ENCODE measurements around the gene MPP1. TPM values are rescaled to one million over a fixed set of nuclear protein-coding genes. Genes with fewer than 3 reads are reported as not detected.

MPP1 gene
- total and polyA plus RNA-seq, 9 donors, result 15.0 to 22.6 (median 20.4) TPM

DNA sequence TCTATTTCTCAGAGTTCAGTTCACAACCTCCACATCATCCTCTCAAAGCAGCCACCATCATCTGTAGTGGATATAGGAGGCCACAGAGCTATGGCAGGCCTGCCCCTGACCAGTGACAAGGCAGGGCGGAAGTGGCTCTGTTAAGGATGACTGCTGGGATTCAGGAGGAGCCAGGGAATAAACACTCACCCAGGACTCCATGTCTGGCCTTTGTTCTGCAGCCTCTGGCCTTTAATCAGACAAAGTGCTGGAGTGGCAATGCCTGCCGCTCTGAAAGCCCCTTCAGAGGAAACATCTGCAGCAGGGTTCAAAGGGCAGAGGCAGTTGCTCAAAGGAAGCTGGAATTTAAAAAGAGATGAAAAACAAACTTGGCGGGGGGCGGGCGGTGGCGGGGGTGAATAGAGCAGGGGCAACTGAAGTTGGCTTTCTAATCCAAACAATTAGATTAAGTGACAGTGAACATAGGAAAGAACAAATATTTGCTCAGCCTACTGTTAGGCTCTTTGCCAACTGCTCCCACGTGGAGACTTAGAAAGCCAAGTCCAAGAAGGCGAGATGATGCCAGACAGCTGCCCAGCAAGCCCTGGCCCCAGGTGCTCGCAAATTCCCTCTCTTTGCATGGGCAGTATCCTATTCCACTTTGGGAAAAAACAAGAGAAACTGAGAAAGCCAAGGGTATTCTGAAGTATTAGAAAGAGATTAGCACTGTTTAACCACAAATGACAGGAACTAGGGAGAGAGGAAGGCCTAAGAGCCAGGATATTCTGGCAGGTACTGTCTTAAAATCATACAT is 5.5 kb downstream of the MPP1 start:
- no peaks in the 10 kb centered on the region for H3K9me3 ChIP-seq (replicated peaks; ENCODE audit: control insufficient read depth, low read depth, low read length)
- 52% methylated on average over 9 of the region's 9 CpGs for WGBS (ENCODE audit: insufficient coverage)
- H3K4me3 ChIP-seq (ENCODE audit: low read length), result no peak overlapping the region
- DNase-seq, result no peak
- H3K27me3 ChIP-seq (ENCODE audit: control insufficient read depth, insufficient read depth, low read length), result no peaks in the 10 kb centered on the region
- no peaks in the 10 kb centered on the region for H3K36me3 ChIP-seq (ENCODE audit: control insufficient read depth, insufficient read depth, low read length)
- H3K27ac ChIP-seq (ENCODE audit: low read length), result peak overlapping the region; percentile 62
- peaks cover 10% of the 10 kb centered on the region for H3K4me1 ChIP-seq (ENCODE audit: control insufficient read depth, insufficient read depth, low read length)

DNA sequence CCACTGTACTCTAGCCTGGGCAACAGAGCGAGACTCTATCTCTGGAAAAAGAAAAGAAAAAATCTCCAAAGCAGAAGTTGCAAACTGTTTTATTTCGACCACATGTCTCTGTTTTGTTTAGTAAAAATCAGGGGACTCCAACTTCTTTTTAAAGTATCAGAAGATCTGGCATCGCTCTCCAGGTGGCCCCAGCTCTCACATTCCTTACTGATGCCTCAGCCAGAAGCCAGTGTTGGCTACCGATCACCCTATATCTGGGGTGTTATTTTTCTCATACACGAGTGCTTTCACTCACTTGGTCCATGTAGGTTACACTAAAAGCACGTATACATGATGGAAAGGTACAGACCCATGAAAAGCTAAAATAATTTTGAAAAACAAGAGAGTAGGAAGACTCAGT is 8.3 kb downstream of the MPP1 start:
- Histone ChIP-seq H3K27me3 (ENCODE audit: control insufficient read depth, insufficient read depth, low read length) (no peaks in the 10 kb centered on the region), H3K27ac (ENCODE audit: low read length) (no peak overlapping the region), H3K9me3 (replicated peaks; ENCODE audit: control insufficient read depth, low read depth, low read length) (no peaks in the 10 kb centered on the region), H3K4me3 (ENCODE audit: low read length) (no peak overlapping the region), H3K4me1 (ENCODE audit: control insufficient read depth, insufficient read depth, low read length) (peaks cover 6% of the 10 kb centered on the region), H3K36me3 (ENCODE audit: control insufficient read depth, insufficient read depth, low read length) (no peaks in the 10 kb centered on the region)
- WGBS (ENCODE audit: insufficient coverage), result no CpG with 5 or more reads among the region's 6 CpGs
- DNase-seq, result no peak

DNA sequence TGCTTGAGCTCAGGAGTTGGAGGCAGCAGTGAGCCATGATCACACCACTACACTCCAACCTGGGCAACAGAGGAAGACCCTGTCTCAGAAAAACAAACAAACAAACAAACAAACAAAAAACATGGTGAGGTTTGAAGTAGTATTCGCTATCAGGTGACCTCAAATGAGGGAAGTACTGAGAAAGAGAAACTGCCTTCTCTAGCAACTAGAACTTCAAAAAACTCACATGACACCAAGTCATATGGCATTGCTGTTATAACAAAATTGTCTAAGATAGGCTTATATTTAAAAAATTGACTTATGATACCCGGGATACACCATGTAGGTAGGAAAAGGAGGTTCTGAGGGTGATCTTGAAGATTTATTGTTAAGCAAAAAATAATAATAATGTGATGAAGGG is 10.3 kb downstream of the MPP1 start:
- Histone ChIP-seq H3K4me1 (ENCODE audit: control insufficient read depth, insufficient read depth, low read length) (peaks cover 6% of the 10 kb centered on the region), H3K36me3 (ENCODE audit: control insufficient read depth, insufficient read depth, low read length) (no peaks in the 10 kb centered on the region), H3K4me3 (ENCODE audit: low read length) (no peak overlapping the region), H3K27ac (ENCODE audit: low read length) (no peak overlapping the region), H3K27me3 (ENCODE audit: control insufficient read depth, insufficient read depth, low read length) (no peaks in the 10 kb centered on the region), H3K9me3 (replicated peaks; ENCODE audit: control insufficient read depth, low read depth, low read length) (no peaks in the 10 kb centered on the region)
- DNase-seq, result peak; percentile 36
- no CpG with 5 or more reads among the region's 2 CpGs for WGBS (ENCODE audit: insufficient coverage)

DNA sequence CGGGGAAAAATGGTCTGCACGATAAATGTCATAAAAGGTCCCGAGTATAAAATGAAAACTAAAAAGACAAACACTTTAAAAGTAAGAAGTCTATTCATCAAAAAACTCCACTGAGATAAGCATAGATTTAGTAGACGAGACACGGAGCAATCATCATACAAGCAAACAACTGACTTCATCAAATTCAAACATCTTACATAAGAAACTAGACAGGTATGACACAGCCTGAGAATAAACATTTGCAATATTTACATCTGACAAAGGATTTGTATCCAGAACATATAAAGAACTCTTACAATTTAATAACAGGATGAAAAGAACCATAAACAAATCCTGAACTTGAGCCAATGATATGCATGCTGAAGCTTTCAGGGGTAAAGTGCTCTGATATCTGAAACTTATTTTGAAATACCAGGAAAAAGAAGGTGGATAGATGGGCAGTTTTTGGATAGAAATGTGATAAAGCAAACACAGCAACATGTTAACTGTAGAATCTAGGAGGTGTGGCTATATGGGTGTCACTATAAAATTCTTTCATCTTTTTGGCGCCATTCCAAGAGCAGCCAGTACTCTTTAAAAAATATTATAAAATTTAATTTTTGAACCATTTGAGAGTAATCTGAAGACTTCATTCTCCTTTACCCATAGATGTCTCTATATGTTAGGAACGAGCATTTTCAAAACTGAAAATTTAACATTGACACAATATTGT is 12.0 kb downstream of the MPP1 start:
- H3K36me3 ChIP-seq (ENCODE audit: control insufficient read depth, insufficient read depth, low read length), result no peaks in the 10 kb centered on the region
- H3K4me1 ChIP-seq (ENCODE audit: control insufficient read depth, insufficient read depth, low read length), result no peaks in the 10 kb centered on the region
- no peak for DNase-seq
- H3K27me3 ChIP-seq (ENCODE audit: control insufficient read depth, insufficient read depth, low read length), result no peaks in the 10 kb centered on the region
- H3K4me3 ChIP-seq (ENCODE audit: low read length), result no peak overlapping the region
- 67% methylated on average over 1 of the region's 7 CpGs for WGBS (ENCODE audit: insufficient coverage)
- no peaks in the 10 kb centered on the region for H3K9me3 ChIP-seq (replicated peaks; ENCODE audit: control insufficient read depth, low read depth, low read length)
- H3K27ac ChIP-seq (ENCODE audit: low read length), result no peak overlapping the region

DNA sequence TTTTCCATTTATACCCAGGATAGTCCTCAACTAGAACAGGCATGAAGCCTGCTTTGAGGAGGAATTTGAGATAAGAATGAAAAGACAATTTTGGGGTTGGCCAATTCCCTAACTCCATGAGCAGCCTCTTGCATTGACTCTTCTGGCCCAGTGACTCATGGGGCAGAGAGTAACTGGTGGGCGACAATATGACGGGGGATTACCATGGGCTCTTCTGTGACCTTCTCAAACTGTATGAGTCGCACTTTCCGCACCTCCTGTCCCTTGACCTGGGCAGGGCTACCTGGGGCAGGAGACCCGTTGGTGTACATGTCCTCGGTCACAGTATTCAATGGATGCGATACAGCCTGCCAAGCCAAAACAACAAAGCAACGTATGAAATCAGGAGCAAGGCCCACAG is 13.3 kb downstream of the MPP1 start:
- 94% methylated on average over 5 of the region's 8 CpGs for WGBS (ENCODE audit: insufficient coverage)
- DNase-seq, result no peak

DNA sequence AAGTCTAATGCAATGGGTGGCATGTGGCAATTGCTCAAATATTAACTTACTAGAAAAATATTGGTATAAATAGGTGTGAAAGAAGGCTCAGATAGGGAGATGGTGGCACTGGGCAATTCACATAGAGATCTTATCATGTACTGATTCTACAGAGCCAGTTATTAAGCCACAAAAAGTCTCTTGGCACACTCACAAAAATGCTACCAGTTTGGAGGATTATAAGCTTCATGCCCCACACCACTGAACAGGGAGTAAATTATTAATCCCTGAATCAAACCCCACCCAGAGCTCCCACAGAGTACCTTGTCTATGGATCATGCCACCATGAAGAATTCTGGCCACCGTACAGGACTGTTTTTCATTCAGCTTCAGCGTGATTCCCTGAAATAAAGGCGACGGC is 13.8 kb downstream of the MPP1 start:
- WGBS (ENCODE audit: insufficient coverage), result 67% methylated on average over 1 of the region's 4 CpGs
- no peaks in the 10 kb centered on the region for H3K9me3 ChIP-seq (replicated peaks; ENCODE audit: control insufficient read depth, low read depth, low read length)

More for the DNA sequence above, 13.3 kb downstream of the MPP1 start:
- Histone ChIP-seq H3K9me3 (replicated peaks; ENCODE audit: control insufficient read depth, low read depth, low read length) (no peaks in the 10 kb centered on the region), H3K27ac (ENCODE audit: low read length) (no peak overlapping the region), H3K36me3 (ENCODE audit: control insufficient read depth, insufficient read depth, low read length) (no peaks in the 10 kb centered on the region), H3K27me3 (ENCODE audit: control insufficient read depth, insufficient read depth, low read length) (no peaks in the 10 kb centered on the region), H3K4me3 (ENCODE audit: low read length) (no peak overlapping the region), H3K4me1 (ENCODE audit: control insufficient read depth, insufficient read depth, low read length) (no peaks in the 10 kb centered on the region)

DNA sequence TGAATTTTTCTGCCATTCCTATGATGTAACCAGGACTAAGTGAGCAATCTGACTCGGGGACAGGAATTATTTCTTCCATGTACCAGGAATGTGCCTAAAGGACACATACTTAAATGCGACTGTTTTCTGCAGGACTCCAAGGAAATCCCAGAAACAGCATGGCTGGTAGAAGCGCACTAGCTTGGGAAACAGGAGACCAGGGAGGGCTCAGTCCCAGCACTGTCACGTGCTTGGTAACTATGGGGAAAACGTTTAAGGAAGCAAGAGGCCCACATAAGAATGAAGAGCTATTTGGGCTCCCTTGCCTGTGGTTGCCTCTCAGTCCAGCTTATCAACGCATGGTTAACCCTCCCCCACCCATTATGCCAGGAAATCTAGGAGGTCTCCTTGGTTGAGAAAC is 19.6 kb downstream of the MPP1 start:
- H3K27ac ChIP-seq (ENCODE audit: low read length), result no peak overlapping the region
- WGBS (ENCODE audit: insufficient coverage), result 72% methylated on average over 5 of the region's 6 CpGs
- H3K4me1 ChIP-seq (ENCODE audit: control insufficient read depth, insufficient read depth, low read length), result no peaks in the 10 kb centered on the region
- DNase-seq, result no peak
- H3K9me3 ChIP-seq (replicated peaks; ENCODE audit: control insufficient read depth, low read depth, low read length), result no peaks in the 10 kb centered on the region
- H3K27me3 ChIP-seq (ENCODE audit: control insufficient read depth, insufficient read depth, low read length), result no peaks in the 10 kb centered on the region
- H3K4me3 ChIP-seq (ENCODE audit: low read length), result no peak overlapping the region
- H3K36me3 ChIP-seq (ENCODE audit: control insufficient read depth, insufficient read depth, low read length), result no peaks in the 10 kb centered on the region

More for the DNA sequence above, 13.8 kb downstream of the MPP1 start:
- Histone ChIP-seq H3K4me3 (ENCODE audit: low read length) (no peak overlapping the region), H3K36me3 (ENCODE audit: control insufficient read depth, insufficient read depth, low read length) (no peaks in the 10 kb centered on the region), H3K4me1 (ENCODE audit: control insufficient read depth, insufficient read depth, low read length) (no peaks in the 10 kb centered on the region), H3K27ac (ENCODE audit: low read length) (no peak overlapping the region), H3K27me3 (ENCODE audit: control insufficient read depth, insufficient read depth, low read length) (no peaks in the 10 kb centered on the region)
- no peak for DNase-seq

DNA sequence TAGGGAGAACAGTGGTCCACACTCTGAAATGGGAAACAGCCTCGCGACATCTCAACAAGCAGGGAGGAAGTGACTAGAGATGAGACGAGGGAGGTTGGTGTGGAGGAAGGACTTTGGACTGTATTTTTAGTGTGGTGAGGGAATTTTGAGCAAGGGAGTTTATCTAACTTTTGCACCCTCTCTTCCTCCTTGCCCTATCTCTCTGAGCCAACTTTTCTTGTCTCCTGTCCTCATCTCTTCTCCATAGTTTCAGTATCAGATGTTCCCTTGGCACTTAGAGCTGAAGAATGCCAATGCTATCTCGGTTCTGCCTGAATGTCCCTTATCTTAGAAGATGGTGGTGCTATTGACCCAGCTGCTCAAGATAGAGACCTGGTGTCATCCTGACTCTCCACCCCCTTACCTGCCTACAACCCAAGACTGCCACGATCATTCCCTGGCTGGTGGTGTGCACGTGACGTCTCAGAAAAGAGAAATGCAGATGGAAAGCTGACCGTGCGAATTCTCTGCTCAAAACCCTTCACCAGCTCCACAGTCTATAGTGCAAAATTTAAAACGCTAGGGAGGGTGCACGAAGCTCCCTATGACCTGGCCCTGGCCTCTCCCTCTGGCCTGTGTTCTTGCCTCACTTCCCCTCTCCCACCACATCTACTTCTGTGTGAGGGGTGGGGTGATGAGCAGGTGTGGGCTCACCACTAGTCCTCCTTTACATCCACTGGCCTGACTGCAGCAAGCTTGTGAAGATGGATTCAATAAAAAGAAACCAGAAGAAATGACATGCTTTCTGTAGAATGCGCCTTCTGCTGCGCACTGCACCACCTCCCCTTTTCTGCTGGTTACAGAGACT is 20.9 kb downstream of the MPP1 start:
- H3K4me3 ChIP-seq (ENCODE audit: low read length), result no peak overlapping the region
- DNase-seq, result no peak
- H3K4me1 ChIP-seq (ENCODE audit: control insufficient read depth, insufficient read depth, low read length), result no peaks in the 10 kb centered on the region
- H3K27ac ChIP-seq (ENCODE audit: low read length), result no peak overlapping the region
- 92% methylated on average over 3 of the region's 13 CpGs for whole genome bisulfite sequencing (ENCODE audit: insufficient coverage)
- no peaks in the 10 kb centered on the region for H3K9me3 ChIP-seq (replicated peaks; ENCODE audit: control insufficient read depth, low read depth, low read length)
- H3K36me3 ChIP-seq (ENCODE audit: control insufficient read depth, insufficient read depth, low read length), result no peaks in the 10 kb centered on the region
- H3K27me3 ChIP-seq (ENCODE audit: control insufficient read depth, insufficient read depth, low read length), result no peaks in the 10 kb centered on the region

DNA sequence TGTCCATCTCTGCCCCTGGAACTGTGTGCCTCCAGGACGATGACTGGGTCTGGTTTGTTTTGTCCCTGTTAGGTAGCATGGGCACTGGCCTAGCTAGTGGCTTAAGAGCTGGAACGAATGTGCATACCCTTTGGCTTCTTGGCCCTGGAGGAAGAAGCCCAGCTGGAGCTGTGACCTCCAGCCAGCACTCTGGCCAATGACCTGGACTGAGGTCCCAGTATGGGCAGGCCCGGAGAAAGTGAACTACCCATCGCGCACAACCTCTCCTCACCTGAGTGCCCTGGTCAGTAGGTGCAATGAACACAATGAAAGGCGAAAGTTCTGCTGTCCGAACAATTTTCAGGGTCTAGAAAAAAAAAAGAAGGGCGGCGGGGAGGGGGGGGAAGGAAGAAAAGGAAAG is 24.3 kb downstream of the MPP1 start:
- H3K4me1 ChIP-seq (ENCODE audit: control insufficient read depth, insufficient read depth, low read length), result no peaks in the 10 kb centered on the region
- no peak overlapping the region for H3K27ac ChIP-seq (ENCODE audit: low read length)
- WGBS (ENCODE audit: insufficient coverage), result 67% methylated on average over 1 of the region's 9 CpGs
- no peaks in the 10 kb centered on the region for H3K27me3 ChIP-seq (ENCODE audit: control insufficient read depth, insufficient read depth, low read length)
- H3K4me3 ChIP-seq (ENCODE audit: low read length), result no peak overlapping the region
- H3K36me3 ChIP-seq (ENCODE audit: control insufficient read depth, insufficient read depth, low read length), result peaks cover 8% of the 10 kb centered on the region
- no peak for DNase-seq
- H3K9me3 ChIP-seq (replicated peaks; ENCODE audit: control insufficient read depth, low read depth, low read length), result no peaks in the 10 kb centered on the region

DNA sequence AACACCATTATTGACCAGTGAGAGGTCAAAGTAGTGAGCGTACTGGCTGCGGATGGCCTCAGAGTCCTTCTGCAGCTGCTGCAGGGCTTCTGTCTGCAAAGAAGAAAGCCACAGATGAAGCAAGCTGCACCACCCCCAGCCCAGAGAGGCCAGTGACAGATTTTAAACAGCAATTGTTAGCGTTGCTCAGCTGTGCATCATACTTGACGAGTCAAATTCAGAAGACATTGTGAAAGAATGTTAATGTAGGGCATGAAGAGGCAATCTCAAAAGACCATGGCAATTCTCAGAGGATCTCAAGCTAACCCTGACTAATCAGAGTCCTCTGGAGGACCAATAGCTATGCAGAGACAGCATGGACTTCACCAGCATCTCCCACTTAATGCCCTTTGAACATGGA is 26.0 kb downstream of the MPP1 start:
- H3K9me3 ChIP-seq (replicated peaks; ENCODE audit: control insufficient read depth, low read depth, low read length), result no peaks in the 10 kb centered on the region
- peaks cover 25% of the 10 kb centered on the region for H3K36me3 ChIP-seq (ENCODE audit: control insufficient read depth, insufficient read depth, low read length)
- no peak for DNase-seq
- no peak overlapping the region for H3K27ac ChIP-seq (ENCODE audit: low read length)
- no peak overlapping the region for H3K4me3 ChIP-seq (ENCODE audit: low read length)
- WGBS (ENCODE audit: insufficient coverage), result 66% methylated on average over 3 of the region's 4 CpGs
- no peaks in the 10 kb centered on the region for H3K4me1 ChIP-seq (ENCODE audit: control insufficient read depth, insufficient read depth, low read length)
- no peaks in the 10 kb centered on the region for H3K27me3 ChIP-seq (ENCODE audit: control insufficient read depth, insufficient read depth, low read length)

Data from muscle of leg (tissue), 11 donors.